GM13977 (cell line): ENCODE results near the gene CACNA1B.

Experiments used
- DNase-seq: peaks from one replicate; pipeline ENCODE4 v3.0.0; 2012; ENCODE audit warnings: low spot score
- in situ Hi-C: fragments of 300-500 bp; cut with MboI; formaldehyde crosslinking; loops from one replicate; pipeline ENCODE4 v1.12.0; 2022; ENCODE audit warnings: low sequenced_read_pairs, low pct_unique_long_range_greater_than_20kb, mixed read lengths, inconsistent platforms; ENCODE audit not compliant: unreplicated experiment
- TF ChIP-seq, protein P1 (sequence below): IDR thresholded peaks from 2 replicates; pipeline ENCODE4 v1.5.1; 2012; ENCODE audit warnings: mild to moderate bottlenecking, control low read depth; ENCODE audit not compliant: insufficient read depth; ENCODE audit errors: extremely low read depth, missing control alignments

CACNA1B gene

GRCh38 chr9:138065287-138065686, 187.7 kb downstream of the CACNA1B start:
- TF ChIP-seq, protein P1, sequence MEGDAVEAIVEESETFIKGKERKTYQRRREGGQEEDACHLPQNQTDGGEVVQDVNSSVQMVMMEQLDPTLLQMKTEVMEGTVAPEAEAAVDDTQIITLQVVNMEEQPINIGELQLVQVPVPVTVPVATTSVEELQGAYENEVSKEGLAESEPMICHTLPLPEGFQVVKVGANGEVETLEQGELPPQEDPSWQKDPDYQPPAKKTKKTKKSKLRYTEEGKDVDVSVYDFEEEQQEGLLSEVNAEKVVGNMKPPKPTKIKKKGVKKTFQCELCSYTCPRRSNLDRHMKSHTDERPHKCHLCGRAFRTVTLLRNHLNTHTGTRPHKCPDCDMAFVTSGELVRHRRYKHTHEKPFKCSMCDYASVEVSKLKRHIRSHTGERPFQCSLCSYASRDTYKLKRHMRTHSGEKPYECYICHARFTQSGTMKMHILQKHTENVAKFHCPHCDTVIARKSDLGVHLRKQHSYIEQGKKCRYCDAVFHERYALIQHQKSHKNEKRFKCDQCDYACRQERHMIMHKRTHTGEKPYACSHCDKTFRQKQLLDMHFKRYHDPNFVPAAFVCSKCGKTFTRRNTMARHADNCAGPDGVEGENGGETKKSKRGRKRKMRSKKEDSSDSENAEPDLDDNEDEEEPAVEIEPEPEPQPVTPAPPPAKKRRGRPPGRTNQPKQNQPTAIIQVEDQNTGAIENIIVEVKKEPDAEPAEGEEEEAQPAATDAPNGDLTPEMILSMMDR = no peak
- in situ Hi-C loops = no loop called here
- DNase-seq = no peak

GRCh38 chr9:138066049-138066448, 188.5 kb downstream of the CACNA1B start:
- DNase-seq = no peak
- in situ Hi-C loops = no loop called here
- TF ChIP-seq, protein P1 = no peak

- in situ Hi-C loops = no loop called here
- TF ChIP-seq, protein P1 = no peak
- no peak for DNase-seq
Observed at GRCh38 chr9:138067613-138068367, 190.2 kb downstream of the CACNA1B start.

DNA sequence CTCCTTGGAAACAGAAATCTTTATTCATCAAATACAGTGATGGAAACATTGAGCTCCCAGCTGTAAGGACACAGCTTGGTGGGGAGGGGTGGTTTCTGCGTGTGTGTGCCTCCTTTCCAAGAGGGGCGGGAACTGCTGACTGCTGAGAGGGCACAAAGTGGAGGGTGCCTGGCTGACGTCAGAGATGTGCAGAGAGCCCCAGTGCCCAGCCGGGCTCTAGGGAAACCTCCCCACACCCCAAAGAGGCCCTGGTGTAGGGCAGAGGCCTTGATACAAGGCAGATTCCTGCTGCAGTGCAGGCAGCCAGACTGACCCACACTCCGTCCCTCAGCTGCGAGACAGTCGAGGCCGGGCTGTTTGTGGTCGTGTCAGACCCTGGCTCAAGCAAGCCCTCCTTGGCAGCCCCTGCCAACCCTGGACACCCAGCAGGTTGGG, 191.0 kb downstream of the CACNA1B start:
- TF ChIP-seq, protein P1 = no peak
- in situ Hi-C loops = no loop called here
- no peak for DNase-seq

- TF ChIP-seq, protein P1 = no peak
- in situ Hi-C loops = no loop called here
- no peak for DNase-seq
Observed at GRCh38 chr9:138069731-138070456, 192.3 kb downstream of the CACNA1B start.

- in situ Hi-C loops = no loop called here
Observed at GRCh38 chr9:138070815-138071214, 193.2 kb downstream of the CACNA1B start.

More at GRCh38 chr9:138070815-138071214, 193.2 kb downstream of the CACNA1B start:
- DNase-seq = no peak
- TF ChIP-seq, protein P1 = no peak
